ENCODE results near the gene SP140. TPM values are rescaled to one million over a fixed set of nuclear protein-coding genes. Genes with fewer than 3 reads are reported as not detected.
A peak's percentile ranks its signal among the peaks of the same experiment; 100 is the strongest.

Gene SP140
- total and polyA plus RNA-seq, 2 of the 13 experiments (the other 11 are each of a cell fraction or from before 2014, with no cell fraction given), result 0.57 to 0.80 TPM

DNA sequence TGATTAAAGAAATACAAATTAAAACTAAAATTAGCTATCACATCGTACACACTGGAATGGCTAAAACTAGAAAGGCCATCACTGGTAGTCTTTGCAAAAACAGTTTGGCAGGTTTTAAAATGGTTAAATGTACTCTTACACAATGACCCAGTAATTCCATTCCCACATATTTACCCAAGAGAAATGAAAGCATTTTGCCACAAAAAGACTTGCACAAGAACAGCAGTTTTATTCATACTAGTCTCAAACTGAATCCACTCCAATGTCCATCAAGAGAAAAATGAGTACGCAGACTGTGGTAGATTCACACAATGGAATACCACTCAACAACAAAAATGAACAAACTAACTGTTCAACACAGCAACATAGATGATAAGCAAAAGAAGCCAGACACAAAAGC, 130.5 kb downstream of the SP140 start (continued):
- peak; percentile 53; the same call in 1 of the 2 replicates for TF ChIP-seq SIX1 (CRISPR knock-in tag; IDR thresholded peaks at IDR 0.05; ENCODE audit: borderline replicate concordance)
- peak; percentile 42; the same call in 1 of the 2 replicates for TF ChIP-seq HDAC2 (CRISPR knock-in tag; IDR thresholded peaks at IDR 0.05)
- 0 out of 2 replicates have a peak, but pooled peaks have one; percentile 24 for TF ChIP-seq ATM (IDR thresholded peaks at IDR 0.05; ENCODE audit: borderline replicate concordance)
- peak; percentile 82; the same call in 1 of the 2 replicates for TF ChIP-seq SOX5 (CRISPR knock-in tag; IDR thresholded peaks at IDR 0.05; ENCODE audit: borderline replicate concordance)
- no peak for TF ChIP-seq ISX (CRISPR knock-in tag; conservative IDR thresholded peaks at IDR 0.05)
- TF ChIP-seq ZNF362 (CRISPR knock-in tag; IDR thresholded peaks at IDR 0.05; ENCODE audit: borderline replicate concordance), result peak; percentile 19; the same call in 1 of the 2 replicates
- TF ChIP-seq, protein P1, sequence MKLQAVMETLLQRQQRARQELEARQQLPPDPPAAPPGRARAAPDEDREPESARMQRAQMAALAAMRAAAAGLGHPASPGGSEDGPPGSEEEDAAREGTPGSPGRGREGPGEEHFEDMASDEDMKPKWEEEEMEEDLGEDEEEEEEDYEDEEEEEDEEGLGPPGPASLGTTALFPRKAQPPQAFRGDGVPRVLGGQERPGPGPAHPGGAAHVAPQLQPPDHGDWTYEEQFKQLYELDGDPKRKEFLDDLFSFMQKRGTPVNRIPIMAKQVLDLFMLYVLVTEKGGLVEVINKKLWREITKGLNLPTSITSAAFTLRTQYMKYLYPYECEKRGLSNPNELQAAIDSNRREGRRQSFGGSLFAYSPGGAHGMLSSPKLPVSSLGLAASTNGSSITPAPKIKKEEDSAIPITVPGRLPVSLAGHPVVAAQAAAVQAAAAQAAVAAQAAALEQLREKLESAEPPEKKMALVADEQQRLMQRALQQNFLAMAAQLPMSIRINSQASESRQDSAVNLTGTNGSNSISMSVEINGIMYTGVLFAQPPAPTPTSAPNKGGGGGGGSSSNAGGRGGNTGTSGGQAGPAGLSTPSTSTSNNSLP (IDR thresholded peaks at IDR 0.05; ENCODE audit: low read depth, low read length), result peak; percentile 92
- TF ChIP-seq CEBPG (CRISPR knock-in tag; IDR thresholded peaks at IDR 0.05), result peak; percentile 93
- peak; percentile 92 for TF ChIP-seq GATAD2A (CRISPR knock-in tag; IDR thresholded peaks at IDR 0.05)
- 0 out of 2 replicates have a peak, but pooled peaks have one; percentile 49 for TF ChIP-seq ELF3 (CRISPR knock-in tag; IDR thresholded peaks at IDR 0.05)
- TF ChIP-seq, protein P2, sequence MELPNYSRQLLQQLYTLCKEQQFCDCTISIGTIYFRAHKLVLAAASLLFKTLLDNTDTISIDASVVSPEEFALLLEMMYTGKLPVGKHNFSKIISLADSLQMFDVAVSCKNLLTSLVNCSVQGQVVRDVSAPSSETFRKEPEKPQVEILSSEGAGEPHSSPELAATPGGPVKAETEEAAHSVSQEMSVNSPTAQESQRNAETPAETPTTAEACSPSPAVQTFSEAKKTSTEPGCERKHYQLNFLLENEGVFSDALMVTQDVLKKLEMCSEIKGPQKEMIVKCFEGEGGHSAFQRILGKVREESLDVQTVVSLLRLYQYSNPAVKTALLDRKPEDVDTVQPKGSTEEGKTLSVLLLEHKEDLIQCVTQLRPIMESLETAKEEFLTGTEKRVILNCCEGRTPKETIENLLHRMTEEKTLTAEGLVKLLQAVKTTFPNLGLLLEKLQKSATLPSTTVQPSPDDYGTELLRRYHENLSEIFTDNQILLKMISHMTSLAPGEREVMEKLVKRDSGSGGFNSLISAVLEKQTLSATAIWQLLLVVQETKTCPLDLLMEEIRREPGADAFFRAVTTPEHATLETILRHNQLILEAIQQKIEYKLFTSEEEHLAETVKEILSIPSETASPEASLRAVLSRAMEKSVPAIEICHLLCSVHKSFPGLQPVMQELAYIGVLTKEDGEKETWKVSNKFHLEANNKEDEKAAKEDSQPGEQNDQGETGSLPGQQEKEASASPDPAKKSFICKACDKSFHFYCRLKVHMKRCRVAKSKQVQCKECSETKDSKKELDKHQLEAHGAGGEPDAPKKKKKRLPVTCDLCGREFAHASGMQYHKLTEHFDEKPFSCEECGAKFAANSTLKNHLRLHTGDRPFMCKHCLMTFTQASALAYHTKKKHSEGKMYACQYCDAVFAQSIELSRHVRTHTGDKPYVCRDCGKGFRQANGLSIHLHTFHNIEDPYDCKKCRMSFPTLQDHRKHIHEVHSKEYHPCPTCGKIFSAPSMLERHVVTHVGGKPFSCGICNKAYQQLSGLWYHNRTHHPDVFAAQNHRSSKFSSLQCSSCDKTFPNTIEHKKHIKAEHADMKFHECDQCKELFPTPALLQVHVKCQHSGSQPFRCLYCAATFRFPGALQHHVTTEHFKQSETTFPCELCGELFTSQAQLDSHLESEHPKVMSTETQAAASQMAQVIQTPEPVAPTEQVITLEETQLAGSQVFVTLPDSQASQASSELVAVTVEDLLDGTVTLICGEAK (IDR thresholded peaks at IDR 0.05), result no peak
- TF ChIP-seq, protein P2 (CRISPR knock-in tag; IDR thresholded peaks at IDR 0.05), result no peak
- TF ChIP-seq ZNF644 (CRISPR knock-in tag; IDR thresholded peaks at IDR 0.05; ENCODE audit: low read depth), result peak; percentile 91
- TF ChIP-seq, protein P3, sequence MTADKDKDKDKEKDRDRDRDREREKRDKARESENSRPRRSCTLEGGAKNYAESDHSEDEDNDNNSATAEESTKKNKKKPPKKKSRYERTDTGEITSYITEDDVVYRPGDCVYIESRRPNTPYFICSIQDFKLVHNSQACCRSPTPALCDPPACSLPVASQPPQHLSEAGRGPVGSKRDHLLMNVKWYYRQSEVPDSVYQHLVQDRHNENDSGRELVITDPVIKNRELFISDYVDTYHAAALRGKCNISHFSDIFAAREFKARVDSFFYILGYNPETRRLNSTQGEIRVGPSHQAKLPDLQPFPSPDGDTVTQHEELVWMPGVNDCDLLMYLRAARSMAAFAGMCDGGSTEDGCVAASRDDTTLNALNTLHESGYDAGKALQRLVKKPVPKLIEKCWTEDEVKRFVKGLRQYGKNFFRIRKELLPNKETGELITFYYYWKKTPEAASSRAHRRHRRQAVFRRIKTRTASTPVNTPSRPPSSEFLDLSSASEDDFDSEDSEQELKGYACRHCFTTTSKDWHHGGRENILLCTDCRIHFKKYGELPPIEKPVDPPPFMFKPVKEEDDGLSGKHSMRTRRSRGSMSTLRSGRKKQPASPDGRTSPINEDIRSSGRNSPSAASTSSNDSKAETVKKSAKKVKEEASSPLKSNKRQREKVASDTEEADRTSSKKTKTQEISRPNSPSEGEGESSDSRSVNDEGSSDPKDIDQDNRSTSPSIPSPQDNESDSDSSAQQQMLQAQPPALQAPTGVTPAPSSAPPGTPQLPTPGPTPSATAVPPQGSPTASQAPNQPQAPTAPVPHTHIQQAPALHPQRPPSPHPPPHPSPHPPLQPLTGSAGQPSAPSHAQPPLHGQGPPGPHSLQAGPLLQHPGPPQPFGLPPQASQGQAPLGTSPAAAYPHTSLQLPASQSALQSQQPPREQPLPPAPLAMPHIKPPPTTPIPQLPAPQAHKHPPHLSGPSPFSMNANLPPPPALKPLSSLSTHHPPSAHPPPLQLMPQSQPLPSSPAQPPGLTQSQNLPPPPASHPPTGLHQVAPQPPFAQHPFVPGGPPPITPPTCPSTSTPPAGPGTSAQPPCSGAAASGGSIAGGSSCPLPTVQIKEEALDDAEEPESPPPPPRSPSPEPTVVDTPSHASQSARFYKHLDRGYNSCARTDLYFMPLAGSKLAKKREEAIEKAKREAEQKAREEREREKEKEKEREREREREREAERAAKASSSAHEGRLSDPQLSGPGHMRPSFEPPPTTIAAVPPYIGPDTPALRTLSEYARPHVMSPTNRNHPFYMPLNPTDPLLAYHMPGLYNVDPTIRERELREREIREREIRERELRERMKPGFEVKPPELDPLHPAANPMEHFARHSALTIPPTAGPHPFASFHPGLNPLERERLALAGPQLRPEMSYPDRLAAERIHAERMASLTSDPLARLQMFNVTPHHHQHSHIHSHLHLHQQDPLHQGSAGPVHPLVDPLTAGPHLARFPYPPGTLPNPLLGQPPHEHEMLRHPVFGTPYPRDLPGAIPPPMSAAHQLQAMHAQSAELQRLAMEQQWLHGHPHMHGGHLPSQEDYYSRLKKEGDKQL (CRISPR knock-in tag; IDR thresholded peaks at IDR 0.05; ENCODE audit: low read depth), result no peak
